NCI-H1048 (cell line): ENCODE results near the gene IL19.
A peak's percentile ranks its signal among the peaks of the same experiment; 100 is the strongest.

Experiments used
- DNase-seq: peaks from one replicate; lab custom pipeline; 2025; lab: John Stamatoyannopoulos, UW

The IL19 gene

DNA sequence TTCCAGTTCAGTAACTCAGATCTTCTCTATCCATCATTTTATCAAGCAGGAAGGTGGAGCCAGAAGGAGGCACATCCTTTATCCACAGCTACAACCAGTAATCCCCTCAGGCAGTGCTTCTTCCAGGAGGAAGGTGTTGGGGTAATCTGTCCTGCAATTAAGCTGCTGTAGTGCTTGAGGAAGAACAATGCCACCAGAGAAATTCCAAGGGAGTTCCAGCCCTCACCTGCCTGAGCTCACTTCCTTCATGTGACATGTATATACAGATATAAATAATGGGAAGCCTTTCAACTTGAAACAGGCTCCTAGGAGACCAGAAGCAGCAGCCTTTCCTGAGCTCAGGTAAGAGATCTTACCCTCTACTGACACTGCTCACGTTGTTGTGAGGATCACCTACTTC, 92.7 kb downstream of the IL19 start:
- DNase-seq = no peak

DNA sequence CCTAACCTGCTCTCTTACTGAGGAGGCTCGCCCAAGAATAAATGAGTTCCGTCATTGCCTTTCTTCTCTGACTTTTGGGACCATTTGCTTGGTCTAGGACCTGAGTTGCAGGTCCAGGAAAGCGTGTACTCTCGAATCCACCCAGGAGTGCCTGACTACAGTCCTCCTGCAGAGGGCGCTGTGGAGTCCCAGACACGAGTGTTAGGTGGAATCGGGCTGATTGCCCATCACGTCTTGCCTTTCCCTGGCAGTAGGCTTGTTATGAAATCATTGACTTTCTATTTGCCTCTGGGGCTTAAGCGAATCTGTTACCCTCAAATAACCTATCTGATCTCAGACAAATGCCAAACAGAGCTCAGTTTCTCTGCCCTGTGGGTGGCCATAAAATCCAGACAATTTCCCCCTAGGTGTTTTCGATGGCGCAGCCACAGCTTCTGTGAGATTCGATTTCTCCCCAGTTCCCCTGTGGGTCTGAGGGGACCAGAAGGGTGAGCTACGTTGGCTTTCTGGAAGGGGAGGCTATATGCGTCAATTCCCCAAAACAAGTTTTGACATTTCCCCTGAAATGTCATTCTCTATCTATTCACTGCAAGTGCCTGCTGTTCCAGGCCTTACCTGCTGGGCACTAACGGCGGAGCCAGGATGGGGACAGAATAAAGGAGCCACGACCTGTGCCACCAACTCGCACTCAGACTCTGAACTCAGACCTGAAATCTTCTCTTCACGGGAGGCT, 94.5 kb downstream of the IL19 start, which contains the start of gene IL20:
Gene IL20, plus strand, starts transcription at position 685 of the 733 bp plus-strand sequence. CDS start 230 bp downstream, outside the sequence.
- DNase-seq = peak; percentile 55

DNA sequence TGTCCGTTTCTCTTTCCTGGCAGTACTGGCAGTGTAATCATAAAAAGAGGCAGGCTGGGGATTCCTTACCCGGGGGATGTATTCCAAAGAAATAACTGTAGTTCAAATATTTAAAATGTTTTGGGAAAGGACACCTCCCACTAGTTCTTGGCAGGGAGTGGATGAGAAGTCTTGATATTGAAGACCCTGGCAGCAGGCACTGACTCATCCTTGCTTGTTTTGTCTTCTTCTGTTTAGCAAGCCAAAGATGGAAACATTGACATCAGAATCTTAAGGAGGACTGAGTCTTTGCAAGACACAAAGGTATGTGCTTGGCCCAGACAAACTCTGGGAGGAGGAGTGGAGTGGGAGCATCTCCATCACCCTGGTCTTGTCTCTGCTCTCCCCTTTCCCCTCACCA, 95.5 kb downstream of the IL19 start:
- no peak for DNase-seq

DNA sequence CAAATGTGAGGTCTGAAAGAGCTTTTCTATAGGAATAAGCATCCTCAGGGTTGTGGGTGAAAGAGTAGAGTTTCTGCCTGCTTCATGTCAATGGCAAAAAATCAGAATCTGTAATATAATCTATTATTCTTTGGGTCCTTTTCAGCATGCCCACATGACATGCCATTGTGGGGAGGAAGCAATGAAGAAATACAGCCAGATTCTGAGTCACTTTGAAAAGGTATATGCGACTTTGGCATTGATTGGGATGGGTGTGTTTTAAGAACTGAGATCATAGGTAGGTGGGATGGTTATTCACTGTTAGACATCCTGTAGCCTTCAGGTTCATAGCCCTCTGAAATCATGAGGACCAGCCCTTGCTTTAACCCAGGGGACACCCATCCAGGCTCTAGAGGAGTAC, 96.7 kb downstream of the IL19 start:
- no peak for DNase-seq

DNA sequence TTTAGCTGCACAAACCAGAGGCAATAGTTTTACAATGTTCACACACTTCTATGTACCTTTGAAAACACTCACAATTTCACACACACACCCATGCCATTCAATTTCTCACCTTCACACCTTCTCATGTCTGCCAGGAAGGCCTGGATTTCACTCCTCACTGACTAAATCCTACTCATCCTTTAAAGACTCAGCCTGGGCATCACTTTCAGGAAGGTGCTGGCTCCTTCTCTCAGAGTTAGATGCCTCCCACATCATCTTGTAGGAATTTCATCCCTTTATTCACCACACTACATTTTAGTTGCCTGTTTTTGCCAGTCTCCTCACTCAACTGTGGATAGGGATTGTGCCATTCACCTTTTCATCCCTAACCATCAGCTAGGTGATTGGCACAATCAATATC, 97.1 kb downstream of the IL19 start:
- no peak for DNase-seq

DNA sequence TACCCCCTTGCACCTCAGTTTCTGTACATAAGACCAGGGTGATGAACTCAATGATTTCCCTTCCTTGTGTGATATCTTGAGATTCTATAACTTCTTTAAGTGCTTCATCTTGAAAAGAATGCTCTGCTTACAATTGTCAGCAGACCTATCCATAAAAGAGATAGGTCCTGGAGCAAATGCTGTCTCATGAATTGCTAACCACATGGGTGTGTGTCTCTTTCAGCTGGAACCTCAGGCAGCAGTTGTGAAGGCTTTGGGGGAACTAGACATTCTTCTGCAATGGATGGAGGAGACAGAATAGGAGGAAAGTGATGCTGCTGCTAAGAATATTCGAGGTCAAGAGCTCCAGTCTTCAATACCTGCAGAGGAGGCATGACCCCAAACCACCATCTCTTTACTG, 97.7 kb downstream of the IL19 start:
- no peak for DNase-seq

DNA sequence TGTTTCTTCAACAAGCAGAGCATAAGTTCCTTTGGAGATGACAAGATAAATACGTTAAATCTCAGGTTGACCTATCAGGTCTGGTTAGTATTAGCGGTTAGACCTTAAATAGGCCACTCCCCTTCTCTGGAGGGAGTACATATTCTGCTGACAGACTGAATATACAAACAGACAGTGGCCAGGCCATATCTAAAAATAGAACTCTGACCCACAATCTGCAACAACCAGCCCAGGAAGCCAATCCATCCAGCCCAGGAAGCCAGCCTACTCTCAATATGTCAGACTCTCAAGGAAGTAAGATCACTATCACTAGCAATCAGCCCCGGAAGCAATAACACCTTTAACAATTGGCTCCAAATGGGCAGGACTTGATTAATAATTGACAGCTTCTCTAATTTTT, 101.6 kb downstream of the IL19 start:
- DNase-seq = no peak

DNA sequence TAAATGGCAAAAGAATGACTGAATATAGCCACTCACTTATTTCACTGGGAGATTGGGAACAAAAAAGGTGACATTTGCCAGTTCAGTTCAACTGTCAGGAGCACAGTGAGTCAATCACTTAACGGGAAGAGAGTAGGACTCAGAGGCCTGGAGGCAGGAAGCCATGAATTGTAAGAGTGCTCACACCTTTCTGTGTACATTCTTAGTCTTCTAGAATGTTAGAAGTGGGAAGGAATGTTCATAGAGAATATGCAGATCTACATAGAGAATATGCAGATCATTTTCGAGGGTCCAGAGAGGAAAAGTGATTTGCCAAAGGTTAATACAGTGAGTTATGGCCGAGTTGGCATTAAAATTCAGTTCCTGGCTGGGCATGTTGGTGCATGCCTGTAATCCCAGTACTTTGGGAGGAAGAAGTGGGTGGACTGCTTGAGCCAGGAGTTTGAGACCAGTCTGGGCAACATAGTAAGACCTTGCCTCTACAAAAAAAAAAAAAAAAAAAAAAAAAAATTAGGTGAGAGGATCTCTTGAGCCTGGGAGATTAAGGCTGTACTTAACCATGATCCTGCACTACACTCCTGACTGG, 103.1 kb downstream of the IL19 start:
- DNase-seq = no peak

DNA sequence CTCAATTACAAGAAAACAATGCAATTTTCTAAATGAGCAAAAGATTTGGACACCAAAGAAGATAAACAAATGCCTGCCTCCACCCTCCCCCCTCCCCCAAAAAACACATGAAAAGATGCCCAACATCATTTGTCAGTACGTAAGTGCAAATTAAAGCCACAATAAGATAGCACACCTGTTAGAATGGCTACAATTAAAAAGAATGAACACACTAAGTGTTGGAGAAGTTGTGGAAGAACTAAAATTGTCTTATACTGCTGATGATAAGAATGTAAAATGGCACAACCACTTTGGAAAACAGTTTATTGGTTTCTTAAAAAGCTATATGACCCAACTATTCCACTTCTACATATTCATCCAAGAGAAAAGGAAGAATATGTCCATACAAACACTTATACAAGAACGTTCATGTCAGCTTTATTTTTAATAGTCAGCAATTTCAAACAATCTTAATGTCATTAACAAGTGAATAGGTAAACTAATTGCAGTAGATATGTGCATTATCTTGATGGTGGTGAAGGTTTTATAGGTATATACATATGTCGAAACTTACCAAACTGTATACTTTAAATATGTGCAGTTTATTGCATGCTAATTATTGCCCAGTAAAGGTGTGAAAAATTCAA, 105.3 kb downstream of the IL19 start:
- DNase-seq = no peak

DNA sequence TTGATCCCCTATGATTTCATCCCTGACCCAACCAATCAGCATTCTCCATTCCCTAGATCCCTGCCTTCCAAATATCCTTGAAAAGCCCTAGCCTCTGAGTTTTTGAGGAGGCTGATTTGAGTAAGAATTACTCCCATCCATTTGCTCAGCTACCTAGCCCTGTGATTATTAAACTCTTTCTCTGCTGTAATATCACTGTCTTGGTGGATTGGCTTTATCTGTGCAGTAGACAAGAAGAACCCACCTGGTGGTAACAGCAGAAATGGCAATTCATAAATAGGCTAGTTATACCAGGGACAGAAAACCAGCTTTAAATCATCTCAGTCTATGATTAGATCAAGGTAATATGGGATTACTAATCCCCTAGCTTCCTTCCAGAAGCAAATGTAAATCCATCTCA, 107.9 kb downstream of the IL19 start:
- DNase-seq = no peak

DNA sequence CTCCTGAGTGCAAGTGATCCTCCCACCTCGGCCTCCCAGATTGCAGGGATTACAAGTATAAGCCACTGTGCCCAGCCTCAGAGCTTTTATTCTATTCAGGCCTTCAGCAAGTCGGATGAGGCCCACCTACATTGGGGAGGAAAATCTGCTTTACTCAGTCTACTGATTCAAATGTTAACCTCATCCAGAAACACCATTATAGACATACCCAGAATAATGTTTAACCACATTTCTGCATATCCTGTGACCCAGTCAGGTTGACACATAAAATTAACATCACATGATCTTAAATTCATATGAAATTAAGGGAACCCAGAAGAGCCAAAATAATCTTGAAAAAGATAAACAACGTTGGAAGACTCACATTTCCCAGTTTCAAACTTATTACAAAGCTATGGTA, 109.7 kb downstream of the IL19 start:
- DNase-seq = no peak

DNA sequence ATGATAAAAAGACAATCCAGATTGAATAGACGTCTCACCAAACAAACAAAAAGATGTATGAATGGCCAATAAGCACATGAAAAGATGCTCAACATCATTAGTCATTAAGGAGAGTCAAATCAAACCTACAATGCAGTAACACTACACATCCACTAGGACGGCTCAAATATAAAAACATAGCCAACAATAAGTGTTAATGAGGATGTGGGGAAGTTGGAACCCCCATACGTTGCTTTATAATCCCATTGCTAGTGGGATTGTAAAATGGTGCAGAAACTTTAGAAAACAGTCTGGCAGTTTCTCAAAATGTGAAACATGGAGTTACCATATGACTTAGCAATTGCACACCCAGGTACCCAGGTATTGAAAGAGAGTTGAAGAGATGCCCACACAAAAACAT, 112.0 kb downstream of the IL19 start:
- no peak for DNase-seq

DNA sequence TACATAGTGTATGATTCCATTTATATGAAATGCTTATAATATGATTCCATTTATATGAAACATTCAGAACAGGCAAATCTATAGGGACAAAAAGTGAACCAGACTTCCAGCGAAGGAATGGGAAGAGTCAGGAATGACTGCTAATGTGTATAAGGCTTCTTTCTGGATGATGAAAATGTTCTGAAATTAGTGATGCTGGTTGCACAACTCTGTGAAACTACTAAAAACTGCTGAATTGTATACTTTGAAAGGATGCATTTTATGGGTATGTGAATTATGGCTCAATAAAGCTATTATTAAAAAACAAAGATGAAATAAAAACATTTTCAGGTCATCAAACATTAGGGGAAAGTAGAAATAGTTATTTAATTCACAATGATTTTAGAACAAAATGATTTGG, 112.6 kb downstream of the IL19 start:
- DNase-seq = no peak

DNA sequence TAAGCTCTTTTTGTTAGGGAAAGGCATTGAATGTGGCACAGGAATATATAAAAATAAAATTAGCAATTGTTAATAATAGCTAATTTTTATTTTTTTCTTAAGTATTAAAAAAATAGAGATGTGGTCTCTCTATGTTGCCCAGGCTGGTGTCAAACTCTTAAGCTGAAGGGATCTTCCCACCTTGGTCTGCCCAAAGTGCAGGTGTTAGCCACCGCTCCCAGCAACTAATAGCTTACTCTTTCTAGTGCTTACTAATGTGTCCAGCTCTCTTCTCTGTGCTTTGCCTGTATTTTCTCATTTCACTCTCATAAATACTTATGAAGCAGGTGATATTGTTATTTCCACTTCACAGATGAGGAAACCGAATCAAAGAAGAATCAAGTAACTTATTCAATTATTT, 113.3 kb downstream of the IL19 start:
- no peak for DNase-seq

DNA sequence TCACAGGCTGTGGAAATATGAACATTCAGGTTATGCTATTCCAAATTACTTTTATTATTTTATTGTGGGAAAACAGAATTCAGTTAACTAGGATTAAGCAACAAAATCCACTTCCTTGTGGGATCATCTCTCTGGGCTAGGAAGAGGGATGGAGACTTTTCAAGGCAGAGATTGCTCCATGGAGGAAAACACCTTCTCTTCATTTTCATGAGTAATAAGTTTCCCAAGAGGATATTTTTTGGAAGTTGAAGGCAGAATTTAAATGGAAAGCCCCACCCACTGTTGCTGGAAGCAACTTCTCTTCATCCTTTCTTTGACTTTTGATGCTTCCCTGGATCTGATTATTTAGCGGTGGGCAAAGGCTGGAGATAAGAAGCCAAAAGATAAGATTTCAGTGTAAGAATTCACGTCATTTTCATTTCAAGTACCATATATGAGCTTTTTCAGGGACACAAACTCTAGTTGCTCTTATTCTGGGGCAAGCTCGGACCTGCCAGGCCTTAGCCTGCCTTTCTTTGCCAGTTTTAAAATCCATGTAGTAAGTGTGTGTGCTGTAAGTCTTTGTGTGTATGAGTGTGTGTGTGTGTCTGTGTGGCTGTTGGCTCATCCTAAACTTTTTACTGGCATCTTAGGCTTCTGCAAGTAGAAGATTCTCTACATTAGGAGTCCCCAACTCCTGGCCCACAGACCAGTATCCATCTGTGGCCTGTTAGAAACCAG, 114.9 kb downstream of the IL19 start:
- DNase-seq = no peak

DNA sequence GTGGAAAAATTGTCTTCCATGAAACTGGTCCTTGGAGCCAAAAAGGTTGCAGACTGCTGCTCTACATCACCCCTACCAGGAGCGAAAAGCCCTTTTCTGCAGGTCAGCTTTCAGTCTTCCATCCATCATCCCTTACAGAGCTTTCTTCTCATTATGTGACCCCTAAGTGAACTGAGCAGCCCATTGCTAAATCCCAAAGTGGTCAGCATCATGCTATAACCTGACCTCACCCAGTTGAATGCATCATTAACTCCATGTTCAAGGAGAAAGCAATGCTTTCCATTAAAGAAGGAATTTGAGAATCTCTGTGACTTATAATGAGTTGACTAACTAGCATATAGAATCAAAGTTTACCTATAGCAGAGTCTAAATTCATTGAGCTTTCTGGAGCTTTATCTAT, 116.3 kb downstream of the IL19 start:
- DNase-seq = no peak

DNA sequence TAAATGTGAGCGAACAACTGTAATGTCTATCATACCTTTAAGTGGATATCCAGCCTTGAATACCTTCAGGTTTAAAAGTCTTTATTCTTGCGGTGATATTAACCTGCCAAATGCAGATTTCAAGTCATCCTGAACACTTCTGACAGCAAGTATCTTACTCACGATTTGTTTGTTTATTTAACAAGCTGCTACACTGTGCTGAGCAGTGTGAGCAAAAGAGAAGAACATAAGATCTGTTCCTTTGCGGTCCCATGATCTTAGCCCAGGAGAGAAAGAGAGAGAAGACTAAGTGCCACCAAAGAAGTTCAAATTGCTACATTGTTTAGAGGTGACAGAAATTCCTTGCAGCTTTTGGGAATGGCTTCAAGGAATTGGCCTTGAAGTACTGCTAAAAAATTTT, 117.1 kb downstream of the IL19 start:
- DNase-seq = no peak

DNA sequence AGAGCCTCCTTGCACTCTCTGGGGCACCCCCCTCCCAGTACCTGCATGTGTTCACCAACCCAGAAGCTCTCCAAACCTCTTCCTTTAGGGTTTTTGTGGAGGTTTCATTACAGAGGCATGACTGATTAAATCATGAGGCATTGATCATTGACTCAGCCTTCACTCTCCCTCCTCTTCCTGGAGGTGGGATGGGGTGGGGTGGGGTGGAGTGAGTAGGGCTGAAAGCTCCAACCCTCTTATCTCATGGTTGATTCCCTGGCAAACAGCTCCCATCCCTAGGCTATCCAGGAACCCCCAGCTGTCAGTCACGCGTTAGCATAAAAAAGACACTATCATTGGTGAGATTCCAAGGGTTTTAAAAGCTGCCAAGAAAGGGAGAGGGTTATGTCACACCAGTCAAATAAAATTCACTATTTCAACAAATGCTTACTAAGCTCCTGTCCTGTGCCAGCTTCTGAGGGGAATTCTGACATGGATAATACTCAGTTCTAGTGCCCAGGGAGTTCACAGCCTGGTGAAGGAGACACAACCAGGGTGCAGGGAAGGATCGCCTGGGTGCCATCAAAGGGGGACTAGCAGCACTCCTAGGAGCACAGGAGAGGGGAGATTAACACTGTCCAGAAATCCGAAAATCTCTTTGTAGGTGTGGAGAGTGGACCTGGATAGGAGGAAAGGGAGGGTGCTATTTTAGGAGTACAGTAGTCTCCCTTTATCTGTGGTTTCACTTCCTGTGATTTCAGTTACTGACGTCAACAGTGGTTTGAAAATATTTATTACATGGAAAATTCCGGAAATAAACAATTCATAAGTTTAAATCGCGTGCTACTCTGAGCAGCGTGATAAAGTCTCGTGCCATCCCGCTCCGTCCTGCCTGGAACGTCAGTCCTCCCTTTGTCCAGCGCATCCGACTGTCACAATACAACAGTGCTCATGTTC, 119.8 kb downstream of the IL19 start:
- no peak for DNase-seq

DNA sequence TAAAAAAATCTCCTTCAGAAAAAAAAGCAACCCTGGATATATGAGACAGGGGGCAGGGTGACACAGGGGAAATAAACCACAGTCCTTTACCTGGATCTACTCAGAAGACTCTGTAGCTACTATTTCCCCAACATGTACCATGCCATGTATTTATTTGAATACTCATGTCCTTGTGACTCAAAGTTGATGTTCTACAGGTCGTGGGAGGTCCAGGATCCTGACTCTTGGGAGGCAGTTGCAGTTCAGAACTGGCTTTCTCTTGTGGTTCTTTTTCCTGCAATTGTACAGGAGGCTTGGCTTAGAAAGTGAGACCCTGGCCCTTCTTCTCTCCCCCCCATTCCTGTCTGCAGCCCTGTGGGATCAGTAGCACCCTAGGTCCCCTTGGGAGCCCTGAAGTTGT, 120.8 kb downstream of the IL19 start:
- DNase-seq = no peak
